Hepatocyte (in vitro differentiated cells): Measurements from ENCODE around the gene ALDOB.

ENCODE experiments used
- CTCF ChIP-seq: fragments of 200-600 bp; sonication (generic); IDR thresholded peaks from 2 replicates; pipeline ENCODE4 v1.5.1; 2016; ENCODE audit warnings: antibody characterized with exemption, mild to moderate bottlenecking; ENCODE audit not compliant: poor library complexity
- EZH2phosphoT487 ChIP-seq: fragments of 200-600 bp; sonication (generic); IDR thresholded peaks from one replicate; pipeline ENCODE4 v1.6.1; 2018; ENCODE audit warnings: antibody characterized with exemption, mild to moderate bottlenecking, low read depth, moderate library complexity; ENCODE audit not compliant: unreplicated experiment, severe bottlenecking

- TF ChIP-seq CTCF (no peak), EZH2phosphoT487 (no peak)
Observed at GRCh38 chr9:101380295-101380694, 55.3 kb downstream of the ALDOB start.
